A549 (cell line): ENCODE data around the gene MORF4L1.

Experiments
- CTCF ChIP-seq: fragments of >200 bp; sonication (Bioruptor Twin); formaldehyde crosslinking; IDR thresholded peaks from 3 replicates; pipeline ENCODE4 v1.5.1; 2016
- ELK1 ChIP-seq: fragments of 150-350 bp; IDR thresholded peaks from 2 replicates; pipeline ENCODE4 v1.6.1; 2014; ENCODE audit warnings: low read depth, mild to moderate bottlenecking, low read length
- NPAS2 ChIP-seq: fragments of 250-450 bp; sonication (Bioruptor Pico); IDR thresholded peaks from 2 replicates; pipeline ENCODE4 v1.8.0; 2022; ENCODE audit warnings: mild to moderate bottlenecking, moderate library complexity, borderline replicate concordance
- POLR2AphosphoS2 ChIP-seq: conservative IDR thresholded peaks from 2 replicates; pipeline ENCODE4 v1.6.1; 2012; ENCODE audit warnings: low read length, improper control_type of control experiment, inconsistent platforms
- REST ChIP-seq: fragments of 200-600 bp; sonication (generic); IDR thresholded peaks from 2 replicates; pipeline ENCODE4 v1.6.1; 2016; ENCODE audit warnings: antibody characterized with exemption, mild to moderate bottlenecking, moderate library complexity
- SREBF2 ChIP-seq: fragments of 450-650 bp; IDR thresholded peaks from 2 replicates; pipeline ENCODE4 v1.6.1; 2014; ENCODE audit warnings: mild to moderate bottlenecking, moderate library complexity

GRCh38 chr15:78922527-78922926, 49.8 kb downstream of the MORF4L1 start:
- TF ChIP-seq CTCF (no peak), POLR2AphosphoS2 (no peak), ELK1 (no peak), REST (no peak), SREBF2 (no peak), NPAS2 (CRISPR knock-in tag) (no peak)
